Kidney glomerular epithelial cell (primary cell): ENCODE measurements around the gene PRRG4.
"Not testable (repeated sequence)": the region's sequence is repeated elsewhere in the genome, so short reads cannot be mapped to it uniquely, and the experiment has no call there.

Experiments
- DNase-seq: peaks from one replicate; lab custom pipeline; 2025; lab: John Stamatoyannopoulos, UW

Gene PRRG4

GRCh38 chr11:32829680-32830412 is at the start of gene PRRG4:
Gene PRRG4 (plus strand): TSS chr11:32829927. CDS start chr11:32830530, 603 bp downstream.
- no peak for DNase-seq

DNA sequence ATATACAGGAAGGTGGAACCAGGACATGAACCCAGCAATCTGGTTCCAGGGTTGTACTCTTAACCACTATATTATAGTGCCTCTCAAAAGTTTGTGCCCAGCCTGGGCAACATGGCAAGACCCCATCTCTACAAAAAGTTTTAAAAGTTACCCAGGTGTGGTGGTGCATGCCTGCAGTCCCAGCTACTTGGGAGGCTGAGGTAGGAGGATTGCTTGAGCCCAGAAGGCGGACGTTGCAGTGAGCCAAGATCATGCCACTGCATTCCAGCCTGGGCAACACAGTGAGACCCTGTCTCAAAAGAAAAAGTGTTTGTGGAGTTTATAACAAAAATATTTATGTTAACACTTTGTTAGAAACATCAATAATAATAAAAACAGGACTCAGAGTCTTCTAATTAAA is 48.9 kb upstream of the PRRG4 start:
- not testable (repeated sequence) for DNase-seq

- DNase-seq = no peak
Measured at GRCh38 chr11:32781721-32782120, 48.0 kb upstream of the PRRG4 start.

DNA sequence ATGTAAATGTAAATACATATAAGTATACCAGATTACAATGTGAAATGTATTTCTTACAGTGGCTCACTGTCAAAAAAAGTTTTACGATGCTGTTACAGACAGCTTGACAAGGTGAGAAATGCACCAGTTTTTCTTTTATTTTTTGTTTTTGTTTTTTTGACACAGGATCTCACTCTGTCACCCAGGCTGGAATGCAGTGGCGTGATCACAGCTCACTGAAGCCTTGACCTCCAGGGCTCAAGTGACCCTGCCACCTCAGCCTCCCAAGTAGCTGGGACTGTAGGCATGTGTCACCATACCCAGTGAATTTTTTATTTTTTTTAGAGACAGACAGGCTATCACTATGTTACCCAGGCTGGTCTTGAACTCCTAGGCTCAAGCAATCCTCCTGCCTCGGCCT is 44.5 kb upstream of the PRRG4 start:
- DNase-seq = no peak

DNA sequence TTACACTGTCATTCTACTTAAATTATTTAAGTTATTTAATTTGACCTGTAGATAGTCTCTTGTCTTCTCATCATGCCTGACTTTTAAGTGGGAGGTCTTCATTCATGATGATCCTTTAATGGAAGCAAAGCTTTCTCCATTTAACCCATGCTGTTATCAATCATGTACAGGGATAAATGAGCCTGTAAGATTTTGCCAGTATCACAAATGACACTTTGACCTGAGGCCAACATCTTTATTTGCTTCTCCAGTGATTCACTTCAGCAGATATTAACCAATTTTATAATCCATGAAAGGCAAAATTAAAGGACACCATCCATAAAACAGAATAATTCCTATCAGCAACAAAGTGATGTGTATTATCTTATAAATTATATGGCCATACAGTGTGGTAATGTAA is 42.9 kb upstream of the PRRG4 start:
- DNase-seq = no peak

DNA sequence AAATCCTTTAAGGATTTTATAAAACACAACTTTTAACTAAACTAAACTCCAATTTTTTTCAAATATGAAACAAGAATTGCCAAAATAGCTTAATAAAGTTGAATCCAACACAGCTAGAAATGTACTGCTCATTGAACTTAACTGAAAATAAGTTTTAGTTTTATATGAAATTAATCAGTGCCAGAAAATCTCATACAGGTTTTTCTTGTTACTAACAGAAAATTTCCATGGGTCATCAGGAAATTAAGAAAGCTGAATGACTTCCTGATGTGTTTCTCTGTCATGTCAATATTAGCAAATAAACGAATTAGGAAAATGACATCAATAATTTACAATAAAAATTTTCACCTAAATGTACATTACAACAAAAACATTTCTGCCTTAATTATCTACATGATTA is 38.8 kb upstream of the PRRG4 start:
- no peak for DNase-seq

DNA sequence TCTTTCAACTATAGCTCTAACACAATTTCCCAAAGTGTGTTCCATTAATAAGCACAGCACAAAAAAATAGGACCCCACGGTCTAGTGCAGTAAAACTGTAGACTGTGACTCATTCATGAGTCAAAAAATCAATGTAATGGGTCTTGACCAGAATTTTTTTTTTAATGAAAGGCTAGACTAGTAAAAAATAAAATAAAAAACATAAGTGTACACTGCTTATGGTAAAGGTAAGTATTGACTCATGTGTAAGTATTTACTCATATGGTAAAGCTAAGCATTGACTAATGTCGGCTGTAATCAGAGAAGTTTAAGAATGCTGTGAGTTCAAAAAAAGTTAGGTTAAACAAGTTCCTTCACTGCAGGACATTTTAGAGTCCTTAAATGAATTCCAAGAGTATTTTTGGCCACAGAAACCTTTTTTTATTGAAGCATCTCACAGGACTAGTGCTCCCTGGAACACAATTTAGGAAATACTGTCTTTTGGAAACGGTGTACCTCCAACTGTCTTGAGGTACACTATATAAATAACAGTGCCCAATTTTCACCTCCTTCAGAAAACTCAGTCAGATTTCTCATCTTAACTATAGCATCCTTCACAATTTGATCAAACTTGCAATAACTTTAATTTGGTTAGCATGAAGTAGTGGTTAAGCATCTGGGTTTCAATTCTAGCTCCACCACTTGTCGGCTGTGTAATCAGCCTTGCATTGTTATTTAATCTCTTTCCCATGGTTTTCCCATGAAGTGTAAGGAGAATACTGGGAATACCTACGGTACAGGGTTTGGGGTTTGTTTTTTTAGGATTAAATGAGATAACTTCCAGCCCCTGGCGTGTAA is 37.4 kb upstream of the PRRG4 start:
- DNase-seq = no peak

GRCh38 chr11:32792948-32793475 is 36.7 kb upstream of the PRRG4 start:
- DNase-seq = peak; percentile 54

DNA sequence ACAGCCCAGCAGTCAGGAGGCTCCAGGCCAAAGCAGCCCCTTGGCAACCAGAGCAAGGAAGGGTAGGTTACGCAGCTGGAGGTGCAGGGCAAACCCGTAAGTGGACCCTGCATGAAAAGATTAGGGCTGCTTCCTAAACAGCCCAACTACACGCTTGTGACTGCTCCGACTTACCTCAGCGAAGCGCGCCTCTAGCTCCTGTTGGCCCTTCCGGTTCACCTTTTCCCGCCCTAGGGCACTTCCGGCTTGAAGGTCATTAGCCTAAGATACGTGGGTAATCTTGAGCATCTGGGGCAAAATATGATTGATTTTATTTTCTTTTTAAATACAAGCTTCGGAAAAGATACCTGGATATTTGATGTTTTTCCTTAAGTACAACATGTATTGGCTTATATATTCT is 35.3 kb upstream of the PRRG4 start, which contains the start of gene CCDC73:
CCDC73 (minus strand) TSS at position 224 of the 400 bp plus-strand sequence. CDS start 34,419 bp downstream, outside the sequence.
- DNase-seq = no peak

- DNase-seq = no peak
Measured at GRCh38 chr11:32796425-32796824, 33.3 kb upstream of the PRRG4 start.

DNA sequence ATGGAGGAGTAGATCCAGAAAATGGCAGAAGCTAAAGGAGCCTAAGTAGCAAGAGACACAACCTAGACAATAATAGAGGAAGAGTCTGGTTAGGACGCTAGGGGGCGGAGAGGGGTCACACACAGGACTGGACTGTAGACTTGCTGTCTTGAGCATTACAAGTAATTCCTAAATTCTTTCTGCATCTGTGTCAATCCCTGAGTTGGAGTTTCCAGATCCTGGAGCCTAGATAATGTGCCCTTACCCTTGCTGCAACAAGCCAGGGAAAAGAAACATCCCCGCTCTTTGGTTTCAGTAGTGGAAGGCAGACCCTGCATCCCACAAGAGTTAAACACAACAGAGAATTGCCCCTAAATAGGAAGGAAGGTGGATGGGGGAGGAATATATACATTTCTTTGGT is 20.4 kb upstream of the PRRG4 start:
- peak; percentile 72 for DNase-seq

GRCh38 chr11:32817181-32817851 is 12.4 kb upstream of the PRRG4 start:
- DNase-seq = no peak

GRCh38 chr11:32817852-32818183 is 11.9 kb upstream of the PRRG4 start:
- no peak for DNase-seq

GRCh38 chr11:32819187-32819586 is 10.5 kb upstream of the PRRG4 start:
- no peak for DNase-seq

DNA sequence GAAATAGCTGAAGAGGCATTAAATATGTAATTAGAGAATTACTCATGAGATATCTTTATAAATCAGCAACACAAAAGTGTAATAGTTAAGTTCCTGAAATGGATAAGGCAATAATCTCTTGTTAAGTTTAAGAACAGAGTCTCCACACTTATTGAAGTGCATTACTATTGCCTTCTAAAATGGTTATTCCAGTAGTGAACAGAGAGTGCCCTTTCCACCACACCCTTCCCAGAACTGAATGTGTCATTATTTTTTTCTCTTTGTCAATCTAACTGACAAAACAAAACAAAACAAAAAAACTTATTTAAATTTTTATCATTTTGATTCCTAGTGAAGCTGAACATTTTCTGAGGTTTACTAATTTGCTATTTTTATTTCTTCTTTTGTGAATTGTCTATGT is 9.2 kb upstream of the PRRG4 start:
- no peak for DNase-seq

DNA sequence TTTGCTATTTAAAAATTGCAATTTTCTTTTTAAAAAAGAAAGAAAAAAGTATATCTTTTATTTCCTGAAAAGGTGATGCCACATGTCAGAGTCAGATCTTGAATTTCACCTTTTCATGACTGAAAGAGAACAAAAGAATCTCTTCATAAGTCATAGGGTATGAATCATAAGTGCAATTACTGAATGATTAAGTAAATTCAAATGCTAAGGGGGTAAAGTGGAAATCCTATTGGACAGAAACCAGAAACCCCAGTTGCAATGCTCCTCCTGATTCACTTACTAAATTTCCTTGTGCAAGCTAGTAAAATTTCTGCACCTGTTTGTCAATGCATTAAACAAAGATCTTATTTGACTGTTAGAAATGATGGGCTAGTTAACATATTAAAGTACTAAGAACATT is 8.2 kb upstream of the PRRG4 start:
- DNase-seq = peak; percentile 22

- no peak for DNase-seq
Measured at GRCh38 chr11:32821917-32822560, 7.7 kb upstream of the PRRG4 start.

DNA sequence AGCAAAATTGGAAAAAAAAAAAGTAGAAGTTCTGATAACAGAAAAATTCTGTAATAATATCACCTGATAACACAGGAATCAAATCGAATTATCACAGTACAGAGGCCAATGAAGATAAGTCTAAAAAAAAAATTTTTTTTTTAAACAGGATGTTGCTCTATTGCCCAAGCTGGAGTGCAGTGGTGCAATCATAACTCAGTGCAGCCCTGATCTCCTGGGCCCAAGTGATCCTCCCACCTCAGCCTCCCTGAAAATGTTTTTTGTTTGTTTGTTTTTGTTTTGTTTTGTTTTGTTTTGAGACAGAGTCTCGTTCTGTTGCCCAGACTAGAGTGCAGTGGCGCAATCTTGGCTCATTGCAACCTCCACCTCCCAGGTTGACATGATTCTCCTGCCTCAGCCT is 6.1 kb upstream of the PRRG4 start:
- not testable (repeated sequence) for DNase-seq

GRCh38 chr11:32826113-32826512 is 3.6 kb upstream of the PRRG4 start:
- DNase-seq = no peak

DNA sequence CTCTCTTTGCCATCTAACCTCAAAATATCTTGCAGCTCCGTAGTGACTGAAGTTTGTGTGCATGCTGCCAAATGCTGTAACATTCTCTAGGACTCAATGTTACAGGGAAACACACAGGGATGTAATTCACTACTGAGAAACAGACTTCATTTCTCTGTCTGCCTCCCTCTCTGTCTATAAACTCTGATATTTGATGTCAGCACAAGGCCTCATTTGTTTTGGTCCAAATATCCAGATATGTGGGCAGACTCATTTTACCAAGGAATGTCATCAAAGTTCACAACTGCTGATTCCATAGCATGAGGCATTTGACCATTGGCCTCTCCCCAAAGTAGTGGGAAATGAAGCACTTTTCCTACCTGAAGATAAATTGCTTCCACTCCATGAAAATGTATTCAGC is 2.5 kb upstream of the PRRG4 start:
- no peak for DNase-seq

DNA sequence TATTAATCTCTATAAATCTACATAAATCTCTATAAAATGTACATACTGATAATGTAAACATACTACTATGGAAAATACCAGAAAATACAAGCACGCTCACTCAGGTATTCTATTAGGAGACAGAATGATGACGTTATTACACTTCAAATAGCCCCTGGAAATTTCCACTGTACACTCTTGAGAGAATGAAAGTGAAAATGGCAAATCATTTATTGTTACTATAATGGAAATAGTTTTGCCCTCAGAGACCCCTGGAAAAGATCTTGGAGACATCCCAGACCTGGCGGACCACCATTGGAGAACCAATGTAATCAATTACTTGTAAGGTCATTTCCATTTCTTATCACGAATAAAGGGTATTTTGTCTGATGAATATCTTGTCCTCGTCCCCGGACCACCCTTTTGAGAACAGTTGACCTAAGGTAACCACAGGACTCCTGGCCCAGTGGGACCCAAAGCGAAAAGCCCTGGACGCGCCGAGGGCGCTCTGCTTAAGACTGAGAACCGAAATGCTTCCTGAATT is 509 bp upstream of the PRRG4 start:
- peak; percentile 39 for DNase-seq

- no peak for DNase-seq
Measured at GRCh38 chr11:32830413-32830738, 649 bp downstream of the PRRG4 start.
